Mesendoderm (in vitro differentiated cells): ENCODE data around the gene CRABP2.
A peak's percentile ranks its signal among the peaks of the same experiment; 100 is the strongest.

ENCODE experiments used
- DNase-seq: peaks from one replicate; pipeline ENCODE4 v3.0.0; 2013
- H2AK5ac ChIP-seq: 2 replicates; pipeline ENCODE4 v1.6.1; 2013; ENCODE audit warnings: low read length, inconsistent platforms
- H2BK120ac ChIP-seq: 2 replicates; pipeline ENCODE4 v1.6.1; 2013; ENCODE audit warnings: low read depth, mild to moderate bottlenecking, low read length, moderate library complexity, mixed read lengths
- H2BK15ac ChIP-seq: replicated peaks from 2 replicates; pipeline ENCODE4 v1.6.1; 2013; ENCODE audit warnings: low read depth, mild to moderate bottlenecking, moderate library complexity
- H2BK5ac ChIP-seq: 2 replicates; pipeline ENCODE4 v1.6.1; 2013; ENCODE audit warnings: low read length, inconsistent platforms
- H3K18ac ChIP-seq: 2 replicates; pipeline ENCODE4 v1.6.1; 2013; ENCODE audit warnings: mild to moderate bottlenecking, low read length, mixed read lengths
- H3K23ac ChIP-seq: one replicate; pipeline ENCODE4 v1.6.1; 2013; ENCODE audit warnings: low read length
- H3K27ac ChIP-seq: 2 replicates; pipeline ENCODE4 v1.5.1; 2013; ENCODE audit warnings: low read depth, mild to moderate bottlenecking, inconsistent platforms, low read length, moderate library complexity
- H3K27me3 ChIP-seq: 2 replicates; pipeline ENCODE4 v1.6.1; 2013; ENCODE audit warnings: low read length, control low read depth, mild to moderate bottlenecking, inconsistent platforms; ENCODE audit not compliant: insufficient read depth, poor library complexity
- H3K36me3 ChIP-seq: 2 replicates; pipeline ENCODE4 v1.6.1; 2013; ENCODE audit warnings: low read length, inconsistent platforms; ENCODE audit not compliant: control insufficient read depth, insufficient read depth
- H3K4ac ChIP-seq: one replicate; pipeline ENCODE4 v1.6.1; 2013; ENCODE audit warnings: low read depth, mild to moderate bottlenecking, low read length, moderate library complexity
- H3K4me1 ChIP-seq: 2 replicates; pipeline ENCODE4 v1.6.1; 2013; ENCODE audit warnings: low read depth, low read length, inconsistent platforms; ENCODE audit not compliant: control insufficient read depth
- H3K4me2 ChIP-seq: 2 replicates; pipeline ENCODE4 v1.6.1; 2013; ENCODE audit warnings: low read length
- H3K4me3 ChIP-seq: 2 replicates; pipeline ENCODE4 v1.5.1; 2013; ENCODE audit warnings: mild to moderate bottlenecking, low read length
- H3K56ac ChIP-seq: one replicate; pipeline ENCODE4 v1.6.1; 2013; ENCODE audit warnings: low read length
- H3K79me1 ChIP-seq: 2 replicates; pipeline ENCODE4 v1.6.1; 2013; ENCODE audit warnings: low read length, inconsistent platforms
- H3K79me2 ChIP-seq: 2 replicates; pipeline ENCODE4 v1.6.1; 2013; ENCODE audit warnings: mild to moderate bottlenecking, low read length; ENCODE audit not compliant: control insufficient read depth, insufficient read depth
- H3K9ac ChIP-seq: 2 replicates; pipeline ENCODE4 v1.6.1; 2013; ENCODE audit warnings: low read length, inconsistent platforms
- H4K5ac ChIP-seq: one replicate; pipeline ENCODE4 v1.6.1; 2013; ENCODE audit warnings: low read length
- H4K8ac ChIP-seq: one replicate; pipeline ENCODE4 v1.6.1; 2013; ENCODE audit warnings: low read depth, mild to moderate bottlenecking, control low read depth, low read length, moderate library complexity
- WGBS: extraction: QIAGEN DNeasy Blood & Tissue Kit; methylation state at CpG from one replicate; pipeline ENCODE4 v1.1.7; 2013; ENCODE audit warnings: low lambda C conversion rate, missing lambda C conversion rate; ENCODE audit not compliant: insufficient coverage; ENCODE audit errors: extremely low coverage; 5-methylcytosine and 5-hydroxymethylcytosine counted together

CRABP2 gene

DNA sequence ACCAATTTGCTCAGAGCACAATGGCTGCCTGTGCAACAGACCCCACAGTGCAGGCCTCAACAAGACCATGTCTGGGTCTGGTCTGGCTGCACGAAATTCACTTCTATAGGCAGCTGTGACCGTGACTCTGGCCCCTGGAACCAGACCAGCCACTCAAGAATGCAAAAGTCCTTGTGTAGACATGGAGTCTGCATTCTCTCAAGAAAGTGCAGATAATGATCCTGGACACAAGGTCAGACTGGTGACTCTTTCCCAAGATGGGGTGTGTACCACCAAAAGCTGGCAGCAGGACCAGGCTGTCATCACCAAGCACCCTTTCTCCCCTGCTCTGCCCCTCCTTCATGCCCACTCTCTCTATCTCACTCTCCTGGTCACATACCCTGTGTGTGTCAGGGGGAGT, 15.7 kb upstream of the CRABP2 start:
- Histone ChIP-seq H3K56ac (no peak overlapping the region), H2BK120ac (no peak overlapping the region), H3K4ac (no peak overlapping the region), H2BK15ac (no peak overlapping the region), H3K27me3 (no peaks in the 10 kb centered on the region), H2BK5ac (no peak overlapping the region), H3K79me1 (peaks cover 23% of the 10 kb centered on the region), H4K5ac (no peak overlapping the region), H3K18ac (no peak overlapping the region), H2AK5ac (no peak overlapping the region), H4K8ac (no peak overlapping the region), H3K79me2 (peaks cover 30% of the 10 kb centered on the region), H3K36me3 (peaks cover 6% of the 10 kb centered on the region), H3K4me3 (no peak overlapping the region), H3K27ac (no peak overlapping the region), H3K23ac (no peak overlapping the region), H3K9ac (no peak overlapping the region), H3K4me1 (peaks cover 7% of the 10 kb centered on the region), H3K4me2 (no peak overlapping the region)
- DNase-seq: no peak
- no CpG with 5 or more reads among the region's 2 CpGs for WGBS

DNA sequence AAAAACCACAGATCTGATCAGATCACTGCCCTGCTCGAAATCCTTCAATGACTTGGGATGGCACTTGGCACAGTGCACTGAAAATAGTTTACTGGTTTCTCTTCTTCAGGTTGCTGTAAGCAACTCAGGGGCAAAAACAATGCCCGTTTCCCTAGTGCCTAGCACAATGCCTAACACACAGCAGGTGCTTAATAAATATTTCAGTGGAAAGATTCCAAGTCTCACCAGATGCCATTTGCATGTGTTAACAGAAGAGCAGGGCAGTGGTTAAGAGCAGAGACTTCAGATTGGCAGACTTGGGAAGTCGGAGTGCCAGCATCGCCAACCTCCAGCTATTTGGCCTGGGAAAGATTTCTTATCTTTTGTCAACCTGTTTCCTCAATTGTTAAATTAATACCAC, 12.0 kb upstream of the CRABP2 start:
- Histone ChIP-seq H3K79me2 (no peaks in the 10 kb centered on the region), H4K5ac (no peak overlapping the region), H3K18ac (no peak overlapping the region), H3K4me2 (no peak overlapping the region), H3K27ac (no peak overlapping the region), H3K56ac (no peak overlapping the region), H3K9ac (no peak overlapping the region), H3K23ac (no peak overlapping the region), H3K4ac (no peak overlapping the region), H4K8ac (no peak overlapping the region), H3K4me3 (no peak overlapping the region), H3K79me1 (no peaks in the 10 kb centered on the region), H3K27me3 (no peaks in the 10 kb centered on the region), H3K4me1 (no peaks in the 10 kb centered on the region), H2BK120ac (no peak overlapping the region), H2AK5ac (no peak overlapping the region), H2BK15ac (no peak overlapping the region), H2BK5ac (no peak overlapping the region), H3K36me3 (peaks cover 1% of the 10 kb centered on the region)
- no CpG with 5 or more reads among the region's 4 CpGs for WGBS
- no peak for DNase-seq

- Histone ChIP-seq H3K27ac (no peak overlapping the region), H2BK15ac (no peak overlapping the region), H3K18ac (no peak overlapping the region), H3K27me3 (no peaks in the 10 kb centered on the region), H2BK120ac (no peak overlapping the region), H2BK5ac (no peak overlapping the region), H3K9ac (no peak overlapping the region), H3K56ac (no peak overlapping the region), H4K5ac (no peak overlapping the region), H4K8ac (no peak overlapping the region), H3K4me1 (peaks cover 6% of the 10 kb centered on the region), H3K4ac (no peak overlapping the region), H3K23ac (no peak overlapping the region), H3K4me3 (no peak overlapping the region), H3K36me3 (no peaks in the 10 kb centered on the region), H3K4me2 (no peak overlapping the region), H3K79me1 (no peaks in the 10 kb centered on the region), H2AK5ac (no peak overlapping the region), H3K79me2 (no peaks in the 10 kb centered on the region)
- no peak for DNase-seq
- WGBS: no CpG with 5 or more reads among the region's 3 CpGs
Observed at GRCh38 chr1:156714830-156715229, 9.4 kb upstream of the CRABP2 start.

DNA sequence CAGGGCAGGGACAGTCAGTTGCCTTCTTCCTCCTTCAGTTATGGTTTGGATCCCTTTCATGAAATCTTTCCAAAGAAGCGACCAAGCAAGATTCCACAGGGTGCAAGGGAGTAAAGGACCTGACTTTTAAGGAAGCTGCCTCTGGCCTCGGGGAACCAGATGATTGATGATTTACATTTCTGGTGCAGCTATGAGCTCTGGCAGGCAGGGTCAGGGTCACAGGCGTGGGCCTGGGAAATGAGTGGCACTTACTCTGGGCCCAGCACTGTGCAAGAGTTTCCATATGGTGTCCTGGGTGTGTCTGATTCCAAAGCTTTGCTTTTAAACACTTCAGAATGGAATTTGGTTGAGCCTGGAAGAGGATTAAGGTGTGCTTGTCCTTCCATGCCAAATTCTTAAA, 7.2 kb upstream of the CRABP2 start:
- DNase-seq: no peak
- H2BK120ac ChIP-seq: no peak overlapping the region
- H3K27me3 ChIP-seq: no peaks in the 10 kb centered on the region
- H2BK5ac ChIP-seq: no peak overlapping the region
- H3K4me1 ChIP-seq: peaks cover 24% of the 10 kb centered on the region
- no peak overlapping the region for H3K18ac ChIP-seq
- no peak overlapping the region for H4K8ac ChIP-seq
- no peaks in the 10 kb centered on the region for H3K79me2 ChIP-seq
- H3K56ac ChIP-seq: no peak overlapping the region
- no peak overlapping the region for H3K23ac ChIP-seq
- no CpG with 5 or more reads among the region's 3 CpGs for WGBS
- H4K5ac ChIP-seq: no peak overlapping the region
- H3K4ac ChIP-seq: no peak overlapping the region
- no peak overlapping the region for H2BK15ac ChIP-seq
- H3K36me3 ChIP-seq: no peaks in the 10 kb centered on the region
- H2AK5ac ChIP-seq: no peak overlapping the region
- H3K4me2 ChIP-seq: no peak overlapping the region
- H3K9ac ChIP-seq: no peak overlapping the region
- no peak overlapping the region for H3K27ac ChIP-seq
- no peak overlapping the region for H3K4me3 ChIP-seq
- no peaks in the 10 kb centered on the region for H3K79me1 ChIP-seq

GRCh38 chr1:156711011-156711817, 5.8 kb upstream of the CRABP2 start:
- Histone ChIP-seq H3K27ac (peak overlapping the region; percentile 41), H3K4me1 (peaks cover 30% of the 10 kb centered on the region)

More at GRCh38 chr1:156711011-156711817, 5.8 kb upstream of the CRABP2 start:
- Histone ChIP-seq H3K36me3 (no peaks in the 10 kb centered on the region), H2BK15ac (no peak overlapping the region), H3K23ac (peak overlapping the region; percentile 34), H3K79me2 (no peaks in the 10 kb centered on the region), H2BK5ac (no peak overlapping the region), H3K9ac (peak overlapping the region; percentile 30), H4K5ac (no peak overlapping the region), H3K18ac (peak overlapping the region; percentile 11), H3K27me3 (no peaks in the 10 kb centered on the region), H2BK120ac (no peak overlapping the region), H3K4me2 (no peak overlapping the region), H2AK5ac (no peak overlapping the region), H3K4ac (peak overlapping the region; percentile 39), H4K8ac (no peak overlapping the region), H3K4me3 (no peak overlapping the region), H3K79me1 (no peaks in the 10 kb centered on the region), H3K56ac (peak overlapping the region; percentile 79)
- peak; percentile 62 for DNase-seq
- no CpG with 5 or more reads among the region's 9 CpGs for WGBS
